HG02840 (cell line): ENCODE results near the gene C16orf92.

ENCODE experiments used
- ATAC-seq: cut with Tn5 transposase; IDR thresholded peaks from one replicate; pipeline ENCODE4 v1.9.1; 2021; ENCODE audit warnings: mild to moderate bottlenecking, moderate library complexity, moderate number of reproducible peaks; ENCODE audit not compliant: unreplicated experiment, low FRiP score

The C16orf92 gene, protein sequence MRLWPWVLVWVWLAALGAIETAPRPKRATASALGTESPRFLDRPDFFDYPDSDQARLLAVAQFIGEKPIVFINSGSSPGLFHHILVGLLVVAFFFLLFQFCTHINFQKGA

DNA sequence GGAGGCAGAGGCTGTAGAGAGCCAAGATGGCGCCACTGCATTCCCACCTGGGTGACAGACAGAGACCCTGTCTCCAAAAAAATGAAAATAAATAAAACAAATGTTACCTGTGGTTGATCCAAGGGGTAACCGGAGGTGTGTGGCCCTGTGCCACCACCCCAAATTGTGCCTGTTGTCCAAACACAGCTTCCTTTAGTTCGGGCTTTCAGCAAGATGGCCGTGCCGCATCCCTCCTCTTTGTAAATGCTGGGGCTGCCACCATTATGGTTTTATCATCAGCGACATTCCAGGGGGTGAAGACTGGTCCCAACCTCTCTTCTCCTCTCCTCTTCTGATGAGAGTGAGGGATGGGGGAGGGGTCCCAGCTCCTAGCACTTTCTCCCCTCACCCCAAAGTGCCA lies at the start of gene C16orf92:
C16orf92 (plus strand) TSS at position 312 of the 400 bp plus-strand sequence. CDS start 143 bp downstream, outside the sequence.
- ATAC-seq, result no peak

DNA sequence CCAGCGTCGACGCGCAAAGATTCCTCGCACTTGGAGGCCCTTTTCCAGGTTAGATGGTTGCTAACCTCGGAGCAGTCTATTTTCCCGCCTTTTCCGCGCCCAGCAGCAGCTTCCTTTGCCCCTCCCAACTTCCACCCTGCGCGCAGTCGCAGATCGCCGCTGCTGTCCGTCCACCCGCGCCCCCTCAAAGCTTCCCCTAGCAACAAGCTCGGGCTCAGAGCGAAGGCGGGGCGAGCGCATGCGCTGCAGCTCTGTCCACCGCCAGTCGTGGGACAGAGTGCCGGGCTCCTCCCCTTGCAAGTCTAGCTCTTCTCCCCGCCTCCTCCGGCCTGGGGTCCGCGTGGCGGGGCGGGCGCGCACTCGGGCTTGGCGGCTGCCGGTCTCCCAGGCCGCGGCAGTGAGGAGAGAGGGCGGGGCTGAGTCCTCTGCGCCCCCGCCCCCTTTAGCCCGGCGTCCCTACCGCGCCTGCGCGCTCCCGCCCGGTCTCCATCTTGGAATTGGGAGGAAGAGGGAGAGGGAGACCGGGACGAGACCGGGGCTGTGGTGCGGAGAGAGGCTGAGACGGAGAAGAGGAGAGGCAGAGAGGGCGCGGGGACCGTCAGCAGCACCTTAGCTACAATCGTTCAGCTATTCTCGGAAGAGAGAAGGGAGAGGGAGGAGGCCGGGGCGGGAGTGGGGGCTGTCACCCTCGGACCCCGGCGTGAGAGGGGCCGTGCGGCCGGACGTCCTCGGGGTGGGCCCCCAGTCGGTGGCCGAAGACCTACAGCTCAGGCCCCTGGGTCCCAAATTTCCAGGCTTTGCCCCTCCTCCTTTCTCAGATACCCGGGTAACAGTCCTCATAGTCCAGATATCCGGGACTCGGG lies 49.4 kb upstream of the C16orf92 start, which contains the start of gene TAOK2:
TAOK2 (plus strand) TSS at position 485 of the 863 bp plus-strand sequence. CDS start 3,905 bp downstream, outside the sequence.
- peak; percentile 90 for ATAC-seq

DNA sequence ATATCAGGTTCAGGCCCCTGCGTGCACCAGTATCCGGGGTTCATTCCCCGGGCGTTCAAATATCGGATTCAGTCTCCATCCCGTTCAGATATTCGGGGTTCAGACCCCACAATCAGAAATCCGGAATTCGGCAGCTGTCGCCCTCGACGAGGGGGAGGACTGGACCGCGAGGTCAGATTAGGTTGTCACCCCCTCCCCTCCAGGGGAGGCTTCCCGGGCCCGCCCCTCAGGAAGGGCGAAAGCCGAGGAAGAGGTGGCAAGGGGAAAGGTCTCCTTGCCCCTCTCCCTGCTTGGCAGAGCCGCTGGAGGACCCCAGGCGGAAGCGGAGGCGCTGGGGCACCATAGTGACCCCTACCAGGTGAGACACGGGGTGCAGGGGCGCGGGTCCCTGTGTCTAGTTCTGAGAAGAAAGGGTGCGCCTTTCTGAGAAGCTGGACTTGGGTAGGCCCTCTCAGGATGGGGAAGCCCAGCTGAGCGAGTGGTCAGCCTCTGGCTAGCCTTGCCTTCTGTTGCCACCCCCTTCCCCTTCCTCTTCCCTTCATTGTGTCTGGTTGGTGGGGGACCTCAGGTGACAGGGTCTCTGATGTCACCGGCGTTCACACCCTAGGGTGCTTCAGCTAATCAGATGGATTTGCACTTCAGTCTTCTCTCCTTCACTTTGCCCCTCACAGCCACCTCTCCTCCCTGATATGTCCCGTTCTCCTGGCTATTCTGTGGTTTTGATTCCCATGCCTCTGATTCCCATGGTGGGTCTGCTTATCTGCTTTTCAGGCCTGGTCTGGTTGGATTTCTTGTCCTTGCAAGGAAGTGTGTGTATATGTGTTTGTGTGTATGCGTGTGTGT lies 48.5 kb upstream of the C16orf92 start:
- no peak for ATAC-seq

DNA sequence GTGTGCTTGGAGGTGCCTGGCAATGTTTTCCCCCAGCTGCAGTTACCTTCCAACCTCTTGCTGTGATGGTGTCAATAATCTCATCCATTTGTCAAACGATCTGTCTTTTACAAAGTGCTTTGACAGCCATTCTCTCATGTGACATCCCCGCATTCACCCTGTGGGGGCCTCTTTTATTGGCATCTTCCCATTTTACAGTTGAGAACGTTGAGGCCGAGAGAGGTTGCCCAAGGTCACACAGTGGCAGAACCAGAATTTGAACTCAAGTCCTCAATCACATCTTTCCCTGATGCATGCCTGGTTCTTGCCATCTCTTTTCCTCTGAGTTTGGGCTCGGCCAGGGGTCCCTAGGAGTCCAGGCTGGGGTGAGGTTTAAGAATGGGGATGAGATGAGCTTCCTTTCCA lies 47.9 kb upstream of the C16orf92 start:
- no peak for ATAC-seq

DNA sequence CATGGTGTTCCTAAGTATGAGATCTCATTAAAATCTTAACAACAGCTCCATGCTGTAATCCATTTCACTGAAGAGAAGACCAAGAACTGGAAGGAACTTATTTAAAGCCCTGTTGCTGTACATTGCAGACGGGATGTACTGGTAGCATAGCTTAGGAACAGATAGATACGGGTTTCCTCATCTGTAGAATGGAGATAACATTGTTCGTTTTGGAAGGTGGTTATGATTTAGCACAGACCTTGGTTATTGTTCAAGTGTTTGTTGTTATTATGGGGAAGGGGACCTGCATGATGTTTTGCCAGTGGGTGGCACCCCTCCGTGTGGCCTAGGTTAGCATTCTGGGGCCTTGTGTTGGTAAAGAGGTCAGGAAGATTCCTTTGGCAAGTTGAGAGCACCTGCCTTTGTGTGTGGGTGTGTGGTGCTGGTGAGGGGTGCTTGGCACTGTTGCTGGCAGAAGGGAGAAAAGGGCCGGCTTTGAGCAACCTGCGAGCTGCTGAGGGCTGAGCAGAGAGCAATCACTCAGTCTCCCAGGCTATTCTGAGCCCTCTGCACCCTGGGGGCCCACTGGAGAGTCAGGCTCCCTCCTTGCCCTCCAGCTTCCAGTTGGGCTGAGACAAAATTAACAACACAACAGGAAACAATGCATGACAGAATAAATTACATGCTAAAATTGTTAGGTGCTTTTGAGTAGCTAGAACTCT lies 47.0 kb upstream of the C16orf92 start:
- ATAC-seq, result no peak

DNA sequence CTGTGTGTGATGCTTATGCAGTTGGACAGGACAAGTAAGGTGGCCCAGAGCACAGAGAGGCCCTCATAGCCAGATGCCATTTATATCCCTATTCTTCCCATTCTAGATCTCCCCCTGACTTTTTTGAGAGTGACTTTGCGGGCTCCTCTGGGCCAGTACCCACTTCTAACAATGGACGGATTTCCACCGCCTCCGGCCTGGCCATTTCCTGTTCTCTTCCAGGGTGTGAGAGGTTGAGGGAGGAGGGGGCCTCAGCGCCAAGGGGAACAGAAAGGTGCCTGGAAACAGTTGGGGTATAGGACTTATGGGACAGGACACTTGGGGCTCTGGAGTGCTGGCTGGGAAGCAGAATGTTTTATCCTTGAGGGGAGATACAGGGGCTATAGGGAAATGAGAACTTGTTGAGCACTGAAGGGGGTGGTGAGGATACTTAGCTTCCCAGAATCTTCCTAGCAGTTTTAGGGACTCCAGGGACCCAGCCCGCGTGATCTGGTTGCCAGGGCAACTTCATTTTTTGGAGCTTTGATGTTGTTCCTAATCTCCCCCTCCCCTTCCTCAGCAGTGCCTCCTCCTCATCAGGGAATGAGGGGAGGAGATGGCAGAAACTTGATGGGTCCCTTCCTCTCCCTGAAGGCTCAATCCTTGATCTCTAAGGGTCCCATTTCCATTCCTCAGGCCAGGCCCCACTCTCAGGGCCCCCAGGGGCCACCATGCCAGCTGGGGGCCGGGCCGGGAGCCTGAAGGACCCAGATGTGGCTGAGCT lies 45.8 kb upstream of the C16orf92 start:
- no peak for ATAC-seq

DNA sequence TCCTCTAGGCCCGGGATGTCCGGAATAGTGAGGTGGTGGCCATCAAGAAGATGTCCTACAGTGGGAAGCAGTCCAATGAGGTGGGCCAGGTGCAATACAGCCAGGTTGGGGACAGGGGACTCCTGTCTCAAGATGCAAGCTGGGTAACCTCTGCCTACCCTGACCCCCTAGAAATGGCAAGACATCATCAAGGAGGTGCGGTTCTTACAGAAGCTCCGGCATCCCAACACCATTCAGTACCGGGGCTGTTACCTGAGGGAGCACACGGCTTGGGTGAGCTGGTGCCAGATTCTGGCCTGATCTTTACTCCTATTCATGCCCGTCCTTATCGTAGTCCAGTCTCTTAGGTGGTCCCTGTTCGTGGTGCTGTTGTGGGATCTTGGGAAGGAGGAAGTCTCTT lies 44.9 kb upstream of the C16orf92 start:
- ATAC-seq, result no peak

DNA sequence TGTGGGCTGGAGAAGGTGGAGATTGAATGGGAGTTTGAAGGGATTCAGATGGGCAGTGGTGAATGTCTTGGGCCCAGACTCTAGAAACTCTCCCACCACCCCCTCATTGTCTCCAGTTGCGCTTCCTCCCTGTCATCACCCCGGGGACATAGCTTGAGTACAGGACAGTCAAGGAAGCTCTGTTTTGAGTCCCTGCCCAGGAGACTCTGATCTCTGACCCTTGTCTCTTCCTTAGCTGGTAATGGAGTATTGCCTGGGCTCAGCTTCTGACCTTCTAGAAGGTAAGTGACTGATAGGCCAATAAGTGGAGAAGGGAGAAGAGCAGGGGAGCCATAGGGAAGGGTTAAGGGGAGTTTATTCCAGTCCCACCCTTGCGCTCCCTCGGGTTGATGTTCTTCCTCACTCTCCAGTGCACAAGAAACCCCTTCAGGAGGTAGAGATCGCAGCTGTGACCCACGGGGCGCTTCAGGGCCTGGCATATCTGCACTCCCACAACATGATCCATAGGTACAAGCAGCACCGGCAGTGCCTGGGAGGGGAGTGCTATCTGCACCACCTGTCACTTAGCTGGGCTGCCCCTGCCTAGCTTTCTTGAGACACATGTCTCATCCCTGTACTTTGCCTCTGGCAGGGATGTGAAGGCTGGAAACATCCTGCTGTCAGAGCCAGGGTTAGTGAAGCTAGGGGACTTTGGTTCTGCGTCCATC lies 44.3 kb upstream of the C16orf92 start:
- ATAC-seq, result no peak

DNA sequence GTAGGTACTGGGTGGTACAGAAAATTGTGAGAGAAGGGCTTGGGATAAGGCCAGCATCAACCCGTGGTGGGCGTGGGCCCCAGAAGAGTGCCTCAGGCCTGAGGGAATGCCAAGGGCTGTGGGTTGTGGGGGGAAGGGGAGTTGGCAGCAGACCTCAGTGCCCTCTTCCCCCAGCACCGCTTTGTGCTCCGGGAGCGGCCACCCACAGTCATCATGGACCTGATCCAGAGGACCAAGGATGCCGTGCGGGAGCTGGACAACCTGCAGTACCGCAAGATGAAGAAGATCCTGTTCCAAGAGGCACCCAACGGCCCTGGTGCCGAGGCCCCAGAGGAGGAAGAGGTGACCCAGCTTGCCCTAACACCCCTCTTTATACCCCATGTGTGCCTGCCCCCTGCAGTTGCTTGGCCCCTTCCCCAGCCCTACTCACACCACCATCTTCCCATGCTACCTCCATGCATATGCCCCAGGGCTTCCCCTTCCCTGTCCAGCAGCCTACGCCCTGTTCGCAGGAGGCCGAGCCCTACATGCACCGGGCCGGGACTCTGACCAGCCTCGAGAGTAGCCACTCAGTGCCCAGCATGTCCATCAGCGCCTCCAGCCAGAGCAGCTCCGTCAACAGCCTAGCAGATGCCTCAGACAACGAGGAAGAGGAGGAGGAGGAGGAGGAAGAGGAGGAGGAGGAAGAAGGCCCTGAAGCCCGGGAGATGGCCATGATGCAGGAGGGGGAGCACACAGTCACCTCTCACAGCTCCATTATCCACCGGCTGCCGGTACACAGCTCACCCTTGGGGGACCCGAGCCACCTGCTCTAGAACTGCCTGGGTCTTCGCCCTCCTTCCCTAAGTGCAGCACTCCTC lies 40.2 kb upstream of the C16orf92 start:
- ATAC-seq, result no peak

DNA sequence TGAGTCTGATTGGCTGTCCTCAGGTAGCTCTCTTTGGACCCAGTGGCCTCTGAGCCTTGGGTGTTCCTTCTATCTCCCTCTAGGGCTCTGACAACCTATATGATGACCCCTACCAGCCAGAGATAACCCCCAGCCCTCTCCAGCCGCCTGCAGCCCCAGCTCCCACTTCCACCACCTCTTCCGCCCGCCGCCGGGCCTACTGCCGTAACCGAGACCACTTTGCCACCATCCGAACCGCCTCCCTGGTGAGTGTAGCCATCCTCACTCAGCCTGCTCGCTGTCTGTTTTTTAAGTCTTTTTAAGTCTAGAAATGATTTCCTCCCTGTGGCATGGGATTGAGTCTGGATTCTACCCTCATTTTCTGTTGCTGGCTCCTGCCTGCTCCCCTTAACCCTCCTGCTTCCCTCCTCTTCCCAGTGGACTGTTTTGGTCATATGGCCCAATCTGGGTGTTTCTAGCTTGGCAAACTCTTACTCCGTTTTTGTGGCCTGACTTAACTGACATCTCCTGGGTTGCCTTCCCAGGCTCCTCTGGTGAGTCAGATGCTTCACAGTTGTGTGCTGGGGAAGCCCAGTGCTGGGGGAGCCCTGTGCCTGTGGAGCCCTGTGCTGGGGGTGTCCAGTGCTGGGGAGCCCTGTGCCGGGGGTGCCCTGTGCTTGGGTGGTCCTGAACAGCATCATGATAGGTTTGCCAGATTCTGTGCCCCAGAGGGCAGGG lies 39.4 kb upstream of the C16orf92 start:
- ATAC-seq, result no peak

DNA sequence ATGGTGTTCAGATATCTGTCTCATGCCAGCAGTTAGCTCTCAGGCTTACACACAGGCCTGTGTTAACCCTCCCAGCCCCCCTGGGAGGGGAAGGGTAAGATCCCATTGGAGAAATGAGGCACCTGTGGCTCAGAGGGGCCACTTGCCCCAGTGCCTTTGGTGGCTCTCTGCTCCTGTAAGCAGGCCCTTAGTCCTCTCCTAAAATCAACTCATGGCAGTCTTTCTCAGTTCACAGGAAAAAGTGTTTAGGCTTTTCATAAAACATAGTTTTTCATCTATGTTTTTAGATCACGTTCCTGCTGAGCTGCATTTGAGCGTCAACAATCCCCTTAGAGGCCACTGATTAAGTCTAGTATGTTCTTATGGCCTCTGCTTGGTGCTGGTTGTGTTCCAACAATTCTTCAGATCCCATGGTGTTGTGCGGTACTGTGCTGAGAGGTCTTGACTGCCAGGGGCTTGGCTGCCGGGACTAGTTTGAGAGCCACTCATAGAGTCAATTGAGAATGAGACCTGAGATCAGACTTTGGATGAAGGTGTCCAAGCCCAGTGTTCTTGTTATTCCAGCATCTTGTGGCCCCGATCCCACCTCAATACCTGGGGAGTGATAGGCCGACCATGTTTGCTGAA lies 38.7 kb upstream of the C16orf92 start:
- ATAC-seq, result no peak

DNA sequence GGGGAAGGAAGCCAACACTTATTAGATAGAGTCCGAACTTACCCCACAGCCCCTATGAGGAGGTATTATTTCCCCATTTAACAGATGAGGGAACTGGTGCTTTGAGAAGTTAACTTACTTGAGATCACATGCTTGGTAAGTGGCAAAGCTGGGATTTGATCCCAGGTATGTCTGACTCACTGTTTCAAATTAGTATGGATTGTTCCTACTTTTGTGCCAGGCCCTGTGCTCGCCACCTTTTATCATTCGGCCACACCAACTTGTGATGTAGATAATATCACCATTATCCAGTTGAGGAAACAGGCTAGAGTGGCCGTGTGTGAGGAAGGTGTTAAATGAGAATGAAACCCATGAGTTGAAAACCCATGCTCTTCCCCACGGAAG lies 38.2 kb upstream of the C16orf92 start:
- no peak for ATAC-seq

DNA sequence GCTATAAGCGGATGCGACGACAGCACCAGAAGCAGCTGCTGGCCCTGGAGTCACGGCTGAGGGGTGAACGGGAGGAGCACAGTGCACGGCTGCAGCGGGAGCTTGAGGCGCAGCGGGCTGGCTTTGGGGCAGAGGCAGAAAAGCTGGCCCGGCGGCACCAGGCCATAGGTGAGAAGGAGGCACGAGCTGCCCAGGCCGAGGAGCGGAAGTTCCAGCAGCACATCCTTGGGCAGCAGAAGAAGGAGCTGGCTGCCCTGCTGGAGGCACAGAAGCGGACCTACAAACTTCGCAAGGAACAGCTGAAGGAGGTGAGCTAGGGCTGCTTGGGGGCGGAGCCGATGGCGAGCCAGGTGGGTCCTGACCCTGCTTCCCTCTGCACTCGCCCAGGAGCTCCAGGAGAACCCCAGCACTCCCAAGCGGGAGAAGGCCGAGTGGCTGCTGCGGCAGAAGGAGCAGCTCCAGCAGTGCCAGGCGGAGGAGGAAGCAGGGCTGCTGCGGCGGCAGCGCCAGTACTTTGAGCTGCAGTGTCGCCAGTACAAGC lies 37.7 kb upstream of the C16orf92 start:
- ATAC-seq, result no peak

DNA sequence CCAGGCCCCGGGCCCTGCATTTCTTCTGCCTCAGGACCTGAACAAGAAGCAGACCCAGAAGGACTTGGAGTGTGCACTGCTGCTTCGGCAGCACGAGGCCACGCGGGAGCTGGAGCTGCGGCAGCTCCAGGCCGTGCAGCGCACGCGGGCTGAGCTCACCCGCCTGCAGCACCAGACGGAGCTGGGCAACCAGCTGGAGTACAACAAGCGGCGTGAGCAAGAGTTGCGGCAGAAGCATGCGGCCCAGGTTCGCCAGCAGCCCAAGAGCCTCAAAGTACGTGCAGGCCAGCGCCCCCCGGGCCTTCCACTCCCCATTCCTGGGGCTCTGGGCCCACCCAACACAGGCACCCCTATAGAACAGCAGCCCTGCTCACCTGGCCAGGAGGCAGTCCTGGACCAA lies 36.8 kb upstream of the C16orf92 start:
- no peak for ATAC-seq

DNA sequence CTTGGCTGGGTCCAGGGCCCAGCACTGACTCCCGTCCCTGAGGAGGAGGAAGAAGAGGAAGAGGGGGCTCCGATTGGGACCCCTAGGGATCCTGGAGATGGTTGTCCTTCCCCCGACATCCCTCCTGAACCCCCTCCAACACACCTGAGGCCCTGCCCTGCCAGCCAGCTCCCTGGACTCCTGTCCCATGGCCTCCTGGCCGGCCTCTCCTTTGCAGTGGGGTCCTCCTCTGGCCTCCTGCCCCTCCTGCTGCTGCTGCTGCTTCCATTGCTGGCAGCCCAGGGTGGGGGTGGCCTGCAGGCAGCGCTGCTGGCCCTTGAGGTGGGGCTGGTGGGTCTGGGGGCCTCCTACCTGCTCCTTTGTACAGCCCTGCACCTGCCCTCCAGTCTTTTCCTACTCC lies 36.1 kb upstream of the C16orf92 start:
- no peak for ATAC-seq

DNA sequence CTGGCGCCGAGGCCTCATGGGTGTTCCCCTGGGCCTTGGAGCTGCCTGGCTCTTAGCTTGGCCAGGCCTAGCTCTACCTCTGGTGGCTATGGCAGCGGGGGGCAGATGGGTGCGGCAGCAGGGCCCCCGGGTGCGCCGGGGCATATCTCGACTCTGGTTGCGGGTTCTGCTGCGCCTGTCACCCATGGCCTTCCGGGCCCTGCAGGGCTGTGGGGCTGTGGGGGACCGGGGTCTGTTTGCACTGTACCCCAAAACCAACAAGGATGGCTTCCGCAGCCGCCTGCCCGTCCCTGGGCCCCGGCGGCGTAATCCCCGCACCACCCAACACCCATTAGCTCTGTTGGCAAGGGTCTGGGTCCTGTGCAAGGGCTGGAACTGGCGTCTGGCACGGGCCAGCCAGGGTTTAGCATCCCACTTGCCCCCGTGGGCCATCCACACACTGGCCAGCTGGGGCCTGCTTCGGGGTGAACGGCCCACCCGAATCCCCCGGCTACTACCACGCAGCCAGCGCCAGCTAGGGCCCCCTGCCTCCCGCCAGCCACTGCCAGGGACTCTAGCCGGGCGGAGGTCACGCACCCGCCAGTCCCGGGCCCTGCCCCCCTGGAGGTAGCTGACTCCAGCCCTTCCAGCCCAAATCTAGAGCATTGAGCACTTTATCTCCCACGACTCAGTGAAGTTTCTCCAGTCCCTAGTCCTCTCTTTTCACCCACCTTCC lies 35.5 kb upstream of the C16orf92 start:
- no peak for ATAC-seq
